Measurements from ENCODE around the gene CTNNBL1. TPM values are rescaled to one million over a fixed set of nuclear protein-coding genes. Genes with fewer than 3 reads are reported as not detected.

Gene CTNNBL1
- total RNA-seq, 2 donors from 2014 or later: 68.6 to 68.7 TPM

GRCh38 chr20:37911261-37911660 is 217.4 kb downstream of the CTNNBL1 start:
- Histone ChIP-seq H3K9me3 (ENCODE audit: control insufficient read depth, low read length) (no peaks in the 10 kb centered on the region), H3K36me3 (ENCODE audit: control insufficient read depth, insufficient read depth, low read length) (no peaks in the 10 kb centered on the region), H3K27me3 (ENCODE audit: control insufficient read depth, insufficient read depth, low read length, poor library complexity, severe bottlenecking) (peaks cover 17% of the 10 kb centered on the region), H3K9ac (ENCODE audit: extremely low read depth, low read length, poor library complexity, severe bottlenecking) (no peak overlapping the region), H3K4me3 (ENCODE audit: low read length) (no peak overlapping the region), H3K4me1 (ENCODE audit: control insufficient read depth, insufficient read depth, low read length) (peaks cover 5% of the 10 kb centered on the region), H3K27ac (ENCODE audit: low read depth, low read length) (peak overlapping the region; percentile 36)
- 86 to 87% methylated on average over 5 to 7 of the region's 9 CpGs for WGBS, 2 experiments (ENCODE audit: insufficient coverage in 1 of 2, insufficient read length in 1 of 2)
- peaks cover 25% of the 10 kb centered on the region for H3K4me1 Mint-ChIP-seq
- TF ChIP-seq CTCF (conservative IDR thresholded peaks at IDR 0.05): no peak
- H3K27ac Mint-ChIP-seq: no peak overlapping the region
- DNase-seq: no peak
- no peaks in the 10 kb centered on the region for H3K36me3 Mint-ChIP-seq (ENCODE audit: low read depth)
- H3K9me3 Mint-ChIP-seq: no peaks in the 10 kb centered on the region
- no peak overlapping the region for H3K4me3 Mint-ChIP-seq
- H3K27me3 Mint-ChIP-seq (ENCODE audit: insufficient read depth): peaks cover 39% of the 10 kb centered on the region

- Mint-ChIP-seq H3K27ac (no peak overlapping the region), H3K4me3 (no peak overlapping the region), H3K36me3 (ENCODE audit: low read depth) (no peaks in the 10 kb centered on the region), H3K27me3 (ENCODE audit: insufficient read depth) (peaks cover 38% of the 10 kb centered on the region), H3K4me1 (peaks cover 30% of the 10 kb centered on the region), H3K9me3 (no peaks in the 10 kb centered on the region)
- Histone ChIP-seq H3K4me1 (ENCODE audit: control insufficient read depth, insufficient read depth, low read length) (peaks cover 5% of the 10 kb centered on the region), H3K27me3 (ENCODE audit: control insufficient read depth, insufficient read depth, low read length, poor library complexity, severe bottlenecking) (peaks cover 17% of the 10 kb centered on the region), H3K9ac (ENCODE audit: extremely low read depth, low read length, poor library complexity, severe bottlenecking) (no peak overlapping the region), H3K27ac (ENCODE audit: low read depth, low read length) (peak overlapping the region; percentile 36), H3K9me3 (ENCODE audit: control insufficient read depth, low read length) (no peaks in the 10 kb centered on the region), H3K36me3 (ENCODE audit: control insufficient read depth, insufficient read depth, low read length) (no peaks in the 10 kb centered on the region), H3K4me3 (ENCODE audit: low read length) (no peak overlapping the region)
- TF ChIP-seq CTCF (conservative IDR thresholded peaks at IDR 0.05): no peak
- peak; percentile 89 for DNase-seq
- 14 to 38% methylated on average over 5 to 11 of the region's 11 CpGs for WGBS, 2 experiments (ENCODE audit: insufficient coverage in 1 of 2, insufficient read length in 1 of 2)
Observed at GRCh38 chr20:37911838-37912281, 218.0 kb downstream of the CTNNBL1 start.

GRCh38 chr20:37912874-37913273 is 219.0 kb downstream of the CTNNBL1 start:
- WGBS, 2 experiments (ENCODE audit: insufficient coverage in 1 of 2, insufficient read length in 1 of 2): 87 to 88% methylated on average over 2 to 6 of the region's 6 CpGs
- peaks cover 41% of the 10 kb centered on the region for H3K27me3 Mint-ChIP-seq (ENCODE audit: insufficient read depth)
- no peak overlapping the region for H3K27ac Mint-ChIP-seq

More at GRCh38 chr20:37912874-37913273, 219.0 kb downstream of the CTNNBL1 start:
- TF ChIP-seq CTCF (conservative IDR thresholded peaks at IDR 0.05): no peak
- Mint-ChIP-seq H3K36me3 (ENCODE audit: low read depth) (no peaks in the 10 kb centered on the region), H3K4me3 (no peak overlapping the region), H3K4me1 (peaks cover 33% of the 10 kb centered on the region), H3K9me3 (no peaks in the 10 kb centered on the region)
- no peak for DNase-seq
- Histone ChIP-seq H3K4me3 (ENCODE audit: low read length) (no peak overlapping the region), H3K4me1 (ENCODE audit: control insufficient read depth, insufficient read depth, low read length) (peaks cover 5% of the 10 kb centered on the region), H3K9ac (ENCODE audit: extremely low read depth, low read length, poor library complexity, severe bottlenecking) (no peak overlapping the region), H3K9me3 (ENCODE audit: control insufficient read depth, low read length) (no peaks in the 10 kb centered on the region), H3K36me3 (ENCODE audit: control insufficient read depth, insufficient read depth, low read length) (no peaks in the 10 kb centered on the region), H3K27ac (ENCODE audit: low read depth, low read length) (no peak overlapping the region), H3K27me3 (ENCODE audit: control insufficient read depth, insufficient read depth, low read length, poor library complexity, severe bottlenecking) (peaks cover 17% of the 10 kb centered on the region)

All from endodermal cell (in vitro differentiated cells).